Measurements from ENCODE around the gene PLK3. TPM values are rescaled to one million over a fixed set of nuclear protein-coding genes. Genes with fewer than 3 reads are reported as not detected.

Gene PLK3
- total and polyA plus RNA-seq, 2 of the 4 experiments (the other 2 are of a cell fraction), result 15.8 to 51.6 TPM

DNA sequence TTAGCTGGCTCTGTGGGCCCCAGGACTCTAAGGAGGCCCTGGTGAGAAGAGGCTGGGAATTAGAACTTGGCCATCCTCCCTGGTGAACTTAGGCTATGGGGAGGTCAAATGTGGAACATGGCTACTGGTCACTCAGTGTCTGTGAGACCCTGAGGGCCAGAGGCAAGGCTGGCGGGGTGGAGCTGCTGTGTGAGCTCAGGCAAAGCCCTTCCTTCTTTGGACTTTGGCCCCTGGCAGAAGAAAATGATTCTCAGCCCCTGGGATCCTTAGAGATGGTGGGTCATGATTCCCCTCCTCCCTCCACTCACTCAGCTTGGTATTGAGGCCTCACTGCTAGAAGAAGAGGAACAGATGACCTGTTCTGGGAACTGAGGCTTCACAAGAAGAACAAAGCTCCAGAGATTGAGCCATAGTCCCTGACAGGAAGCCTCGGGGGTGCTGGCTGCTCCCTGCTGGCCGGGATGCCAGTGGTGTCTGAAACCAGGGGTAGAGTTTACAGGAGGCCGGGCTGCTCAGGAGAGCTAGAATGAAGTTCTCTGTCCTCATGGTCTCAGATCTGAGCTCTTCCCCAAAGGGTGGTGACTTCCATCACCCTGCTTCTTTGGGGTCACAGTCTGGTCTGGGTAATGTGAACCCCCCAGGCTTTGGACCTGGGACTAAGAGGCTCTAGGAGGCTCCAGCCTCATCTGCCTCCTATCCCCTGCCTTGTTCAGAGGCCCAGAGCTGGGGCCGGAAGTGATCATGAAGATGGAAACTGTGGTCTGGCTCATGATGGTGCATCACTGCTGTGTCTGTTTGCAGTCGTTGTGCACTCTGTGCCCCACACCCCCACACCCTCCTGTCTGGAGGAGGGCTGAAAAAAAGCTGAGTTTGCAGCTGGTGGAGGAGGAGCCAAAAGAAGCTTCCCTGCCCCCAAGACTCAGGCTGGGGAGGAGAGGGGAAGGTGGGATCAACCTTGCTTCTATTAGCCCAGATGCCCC lies 9.1 kb downstream of the PLK3 start:
- Histone ChIP-seq H3K27ac (ENCODE audit: insufficient read depth, low read length) (peak overlapping the region; percentile 86), H3K27me3 (ENCODE audit: control insufficient read depth, insufficient read depth, low read length) (no peaks in the 10 kb centered on the region), H3K4me3 (ENCODE audit: insufficient read depth, low read depth, low read length) (peak overlapping the region; percentile 40), H4K5ac (ENCODE audit: low read depth, low read length) (peak overlapping the region; percentile 93), H4K8ac (ENCODE audit: low read depth in 2 of 2, low read length in 2 of 2) (peak overlapping the region; percentile 94 to 97), H3K9ac (ENCODE audit: low read depth, low read length) (peak overlapping the region; percentile 96), H2BK20ac (ENCODE audit: low read depth, low read length) (peak overlapping the region; percentile 93), H3K79me1 (ENCODE audit: low read depth in 1 of 2, low read length in 2 of 2) (peaks cover 17 to 64% of the 10 kb centered on the region in 2 experiments), H2AK5ac (ENCODE audit: low read depth, low read length) (peak overlapping the region; percentile 100), H4K91ac (ENCODE audit: insufficient read depth, low read depth, low read length) (peak overlapping the region; percentile 100), H3K23ac (ENCODE audit: low read depth, low read length) (peak overlapping the region; percentile 98), H3K4me1 (ENCODE audit: control insufficient read depth, insufficient read depth, low read length) (peaks cover 53% of the 10 kb centered on the region), H3K9me1 (ENCODE audit: insufficient read depth, low read length) (peaks cover 34% of the 10 kb centered on the region), H2BK15ac (ENCODE audit: low read depth, low read length) (peak overlapping the region; percentile 98), H2BK120ac (ENCODE audit: low read depth, low read length) (peak overlapping the region; percentile 98), H2AK9ac (replicated peaks; ENCODE audit: low read depth, low read length, poor library complexity) (peak overlapping the region; percentile 98), H3K9me3 (ENCODE audit: control insufficient read depth, insufficient read depth, low read length) (no peaks in the 10 kb centered on the region), H3K56ac (ENCODE audit: extremely low read depth, insufficient read depth, low read length) (peak overlapping the region; percentile 95), H3K14ac (replicated peaks; ENCODE audit: low read depth, low read length) (peak overlapping the region; percentile 98), H2AFZ (replicated peaks; ENCODE audit: low read length, poor library complexity) (peak overlapping the region; percentile 74), H4K20me1 (ENCODE audit: insufficient read depth, low read length) (peaks cover 9% of the 10 kb centered on the region; the same call in 1 of the 2 replicates), H3K4ac (ENCODE audit: low read depth, low read length) (peak overlapping the region; percentile 100), H2BK5ac (ENCODE audit: low read depth, low read length, poor library complexity, severe bottlenecking) (peak overlapping the region; percentile 96), H3K36me3 (ENCODE audit: control insufficient read depth, insufficient read depth, low read length) (peaks cover 20% of the 10 kb centered on the region), H3K18ac (ENCODE audit: low read depth, low read length) (peak overlapping the region; percentile 94), H3K4me2 (ENCODE audit: low read depth, low read length) (peak overlapping the region; percentile 86)
- intact Hi-C loops (cut with micrococcal nuclease) (loop anchor here (5.0 to 10.0 kb wide), 2 partner anchors 77 to 496 kb away; partner anchors contain the start of gene RNU5D-1), in situ Hi-C loops (cut with MboI; ENCODE audit: low sequenced_read_pairs) (no loop called here), dilution Hi-C loops (cut with HindIII; ENCODE audit: low sequenced_read_pairs, unreplicated experiment) (no loop called here)
- DNase-seq, result peak; percentile 82
- 0% methylated on average over 2 of the region's 6 CpGs; no CpG with 5 or more reads in 1 of the 2 experiments for WGBS, 2 experiments (ENCODE audit: extremely low coverage in 2 of 2, insufficient read length in 1 of 2)
- ChIA-PET CTCF (interaction anchor here (0.5 to 1.7 kb wide), 5 partner anchors 9 to 709 kb away, joined by 3 to 6 read pairs (median 4); partner anchors contain the start of gene PLK3), POLR2A (ENCODE audit: unreplicated experiment) (interaction anchor here (0.6 to 3.7 kb wide), 6 partner anchors 9 to 764 kb away, joined by 3 to 30 read pairs (median 4); partner anchors contain the start of genes PLK3 and RNU5D-1)
- no peak for ATAC-seq (ENCODE audit: low read depth)
- BruUV-seq (replicated peaks), result no TSS peak
- no peak for TF ChIP-seq RCOR1 (IDR thresholded peaks at IDR 0.05; ENCODE audit: insufficient replicate concordance, low read length)
- TF ChIP-seq NFE2L2 (IDR thresholded peaks at IDR 0.05; ENCODE audit: low read depth, low read length), result 0 out of 2 replicates have a peak, but pooled peaks have one; percentile 1
- peak; percentile 58; the same call in 1 of the 2 replicates for TF ChIP-seq POLR2A (IDR thresholded peaks at IDR 0.05; ENCODE audit: low read depth, low read length)
- no peak for TF ChIP-seq CEBPB (IDR thresholded peaks at IDR 0.05; ENCODE audit: low read depth, low read length)
- no peak; the same call in 1 of the 2 replicates for TF ChIP-seq CHD1 (IDR thresholded peaks at IDR 0.05; ENCODE audit: low read depth, low read length)
- TF ChIP-seq SMC3 (IDR thresholded peaks at IDR 0.05; ENCODE audit: low read depth, low read length), result no peak; the same call in 1 of the 2 replicates
- TF ChIP-seq, protein P1, sequence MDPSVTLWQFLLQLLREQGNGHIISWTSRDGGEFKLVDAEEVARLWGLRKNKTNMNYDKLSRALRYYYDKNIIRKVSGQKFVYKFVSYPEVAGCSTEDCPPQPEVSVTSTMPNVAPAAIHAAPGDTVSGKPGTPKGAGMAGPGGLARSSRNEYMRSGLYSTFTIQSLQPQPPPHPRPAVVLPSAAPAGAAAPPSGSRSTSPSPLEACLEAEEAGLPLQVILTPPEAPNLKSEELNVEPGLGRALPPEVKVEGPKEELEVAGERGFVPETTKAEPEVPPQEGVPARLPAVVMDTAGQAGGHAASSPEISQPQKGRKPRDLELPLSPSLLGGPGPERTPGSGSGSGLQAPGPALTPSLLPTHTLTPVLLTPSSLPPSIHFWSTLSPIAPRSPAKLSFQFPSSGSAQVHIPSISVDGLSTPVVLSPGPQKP (IDR thresholded peaks at IDR 0.05; ENCODE audit: borderline replicate concordance, low read depth, low read length), result no peak
- no peak for TF ChIP-seq RFX5 (IDR thresholded peaks at IDR 0.05; ENCODE audit: low read depth, low read length)
- peak; percentile 10; the same call in 1 of the 2 replicates for TF ChIP-seq RAD21 (IDR thresholded peaks at IDR 0.05; ENCODE audit: low read length)
- TF ChIP-seq BHLHE40 (IDR thresholded peaks at IDR 0.05; ENCODE audit: low read depth, low read length), result no peak
- no peak for TF ChIP-seq MXI1 (IDR thresholded peaks at IDR 0.05; ENCODE audit: borderline replicate concordance, low read depth, low read length)
- no peak for TF ChIP-seq FOS (IDR thresholded peaks at IDR 0.05; ENCODE audit: low read depth, low read length)
- TF ChIP-seq, protein P2, sequence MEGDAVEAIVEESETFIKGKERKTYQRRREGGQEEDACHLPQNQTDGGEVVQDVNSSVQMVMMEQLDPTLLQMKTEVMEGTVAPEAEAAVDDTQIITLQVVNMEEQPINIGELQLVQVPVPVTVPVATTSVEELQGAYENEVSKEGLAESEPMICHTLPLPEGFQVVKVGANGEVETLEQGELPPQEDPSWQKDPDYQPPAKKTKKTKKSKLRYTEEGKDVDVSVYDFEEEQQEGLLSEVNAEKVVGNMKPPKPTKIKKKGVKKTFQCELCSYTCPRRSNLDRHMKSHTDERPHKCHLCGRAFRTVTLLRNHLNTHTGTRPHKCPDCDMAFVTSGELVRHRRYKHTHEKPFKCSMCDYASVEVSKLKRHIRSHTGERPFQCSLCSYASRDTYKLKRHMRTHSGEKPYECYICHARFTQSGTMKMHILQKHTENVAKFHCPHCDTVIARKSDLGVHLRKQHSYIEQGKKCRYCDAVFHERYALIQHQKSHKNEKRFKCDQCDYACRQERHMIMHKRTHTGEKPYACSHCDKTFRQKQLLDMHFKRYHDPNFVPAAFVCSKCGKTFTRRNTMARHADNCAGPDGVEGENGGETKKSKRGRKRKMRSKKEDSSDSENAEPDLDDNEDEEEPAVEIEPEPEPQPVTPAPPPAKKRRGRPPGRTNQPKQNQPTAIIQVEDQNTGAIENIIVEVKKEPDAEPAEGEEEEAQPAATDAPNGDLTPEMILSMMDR (conservative IDR thresholded peaks at IDR 0.05; ENCODE audit: low read depth, low read length), result 0 out of 2 replicates have a peak, but pooled peaks have one; percentile 9
